IMR-90 (cell line): ENCODE results near the gene GPRIN2.

Source experiments
- CEBPB ChIP-seq: IDR thresholded peaks from 2 replicates; pipeline ENCODE4 v1.6.1; 2012; ENCODE audit warnings: low read depth, low read length, improper control_type of control experiment
- CTCF ChIP-seq: conservative IDR thresholded peaks from 2 replicates; pipeline ENCODE4 v1.5.1; 2012; ENCODE audit warnings: mild to moderate bottlenecking, low read depth, low read length, improper control_type of control experiment
- POLR2A ChIP-seq: IDR thresholded peaks from 2 replicates; pipeline ENCODE4 v1.6.1; 2012; ENCODE audit warnings: mild to moderate bottlenecking, low read depth, low read length
- SMC3 ChIP-seq: fragments of 150-350 bp; IDR thresholded peaks from 2 replicates; pipeline ENCODE4 v1.6.1; 2016; ENCODE audit warnings: low read depth, mild to moderate bottlenecking, antibody characterized with exemption, low read length, moderate library complexity

DNA sequence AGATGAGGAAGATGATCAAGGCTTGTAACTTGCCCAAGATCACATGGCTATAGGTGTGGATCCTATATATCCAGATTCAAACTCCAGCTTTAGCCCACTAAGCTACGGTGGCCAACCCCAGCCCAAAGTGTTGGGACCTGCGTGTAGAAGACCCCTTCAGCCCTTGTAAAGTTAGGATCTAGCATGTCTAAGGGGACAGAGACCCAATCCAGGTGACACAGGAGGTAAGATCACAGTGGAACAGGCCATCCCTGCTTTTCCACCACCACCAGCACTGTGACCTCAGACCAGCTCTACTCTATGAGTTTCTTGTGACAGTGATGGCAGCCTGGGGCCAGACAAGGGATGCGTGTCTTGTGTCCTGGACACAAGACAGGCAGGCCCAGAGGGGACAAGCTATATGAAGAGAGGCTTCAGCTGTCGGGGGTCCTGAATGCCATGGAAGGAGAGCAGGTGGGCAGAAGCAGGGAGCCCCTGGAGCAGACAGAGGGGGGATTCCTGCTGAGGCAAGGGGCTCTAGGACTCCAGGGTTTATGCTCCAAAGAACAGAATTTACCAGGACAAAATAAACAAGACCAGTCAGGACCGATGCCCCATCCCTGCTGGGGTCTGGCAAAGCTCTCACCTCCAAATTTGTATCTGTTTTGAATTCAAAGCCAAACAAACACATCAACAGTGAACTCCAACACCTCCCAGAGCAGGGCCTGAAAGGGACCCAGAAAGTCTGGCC is 10.4 kb downstream of the GPRIN2 start:
- TF ChIP-seq POLR2A = no peak
- TF ChIP-seq CTCF = no peak
- no peak for TF ChIP-seq CEBPB
- TF ChIP-seq SMC3 = no peak
